ENCODE data around the gene SRC.

The SRC gene

GRCh38 chr20:37345339-37346235 is at the start of gene SRC:
Gene SRC, plus strand, starts transcription at chr20:37346140. Its CDS starts 38,014 bp downstream, at chr20:37384154.
- no peak for DNase-seq

GRCh38 chr20:37296371-37296770 is 49.6 kb upstream of the SRC start:
- no peak for DNase-seq

- DNase-seq = no peak
Observed at GRCh38 chr20:37297066-37297736, 48.7 kb upstream of the SRC start.

- DNase-seq = no peak
Observed at GRCh38 chr20:37298190-37298939, 47.6 kb upstream of the SRC start.

- no peak for DNase-seq
Observed at GRCh38 chr20:37299718-37300528, 46.0 kb upstream of the SRC start.

GRCh38 chr20:37301120-37301519 is 44.8 kb upstream of the SRC start:
- no peak for DNase-seq

GRCh38 chr20:37301558-37301957 is 44.4 kb upstream of the SRC start:
- no peak for DNase-seq

GRCh38 chr20:37302981-37303380 is 43.0 kb upstream of the SRC start:
- no peak for DNase-seq

GRCh38 chr20:37303637-37304036 is 42.3 kb upstream of the SRC start:
- no peak for DNase-seq

GRCh38 chr20:37305079-37305478 is 40.9 kb upstream of the SRC start:
- DNase-seq = no peak

- no peak for DNase-seq
Observed at GRCh38 chr20:37305839-37306238, 40.1 kb upstream of the SRC start.

GRCh38 chr20:37308086-37309050 is 37.6 kb upstream of the SRC start:
- DNase-seq = no peak

GRCh38 chr20:37309290-37309689 is 36.6 kb upstream of the SRC start:
- DNase-seq = no peak

GRCh38 chr20:37309936-37310590 is 35.9 kb upstream of the SRC start:
- DNase-seq = no peak

- no peak for DNase-seq
Observed at GRCh38 chr20:37310951-37311350, 35.0 kb upstream of the SRC start.

GRCh38 chr20:37311710-37312355 is 34.1 kb upstream of the SRC start:
- DNase-seq = no peak

- no peak for DNase-seq
Observed at GRCh38 chr20:37313546-37314091, 32.3 kb upstream of the SRC start.

- DNase-seq = no peak
Observed at GRCh38 chr20:37314099-37314498, 31.8 kb upstream of the SRC start.

- no peak for DNase-seq
Observed at GRCh38 chr20:37314617-37315016, 31.3 kb upstream of the SRC start.

GRCh38 chr20:37315021-37315451 is 30.9 kb upstream of the SRC start:
- no peak for DNase-seq

Data from cerebellar nuclear complex (tissue), 1 donor.